Coronary artery (tissue), 2 donors: ENCODE results near the gene CDKL5.

ENCODE experiments used
- DNase-seq: peaks from one replicate; pipeline ENCODE4 v3.0.0-alpha.2; 2017; ENCODE audit warnings: low spot score
- H3K27ac ChIP-seq, 2 donors: fragments of 200-600 bp; sonication (generic); one replicate each; pipeline ENCODE4 v1.5.1; 2016 to 2019
- H3K4me3 ChIP-seq: fragments of 200-600 bp; sonication (generic); 2 replicates; pipeline ENCODE4 v1.5.1; 2016; ENCODE audit warnings: mild to moderate bottlenecking, moderate library complexity
- CTCF ChIP-seq: fragments of 200-600 bp; sonication (generic); IDR thresholded peaks from one replicate; pipeline ENCODE4 v1.5.1; 2019; ENCODE audit warnings: antibody characterized with exemption

Gene CDKL5

GRCh38 chrX:18698737-18699650, 273.6 kb downstream of the CDKL5 start:
- no peak overlapping the region for H3K4me3 ChIP-seq
- TF ChIP-seq CTCF = no peak
- DNase-seq = no peak
- no peak overlapping the region for H3K27ac ChIP-seq

- no peak overlapping the region for H3K4me3 ChIP-seq
- H3K27ac ChIP-seq = peak overlapping the region in 1 of 2 donors; percentile 47
- TF ChIP-seq CTCF = no peak
- DNase-seq = no peak
Observed at GRCh38 chrX:18701621-18702361, 276.4 kb downstream of the CDKL5 start.

GRCh38 chrX:18702362-18703195, 277.2 kb downstream of the CDKL5 start:
- DNase-seq = no peak
- Histone ChIP-seq H3K27ac (peak overlapping the region in 1 of 2 donors; percentile 47), H3K4me3 (no peak overlapping the region)
- TF ChIP-seq CTCF = no peak
